K562 (cell line): ENCODE measurements around the gene TFRC. TPM values are rescaled to one million over a fixed set of nuclear protein-coding genes. Genes with fewer than 3 reads are reported as not detected.
"Not testable (repeated sequence)": the region's sequence is repeated elsewhere in the genome, so short reads cannot be mapped to it uniquely, and the experiment has no call there.

Experiments
- ATAC-seq: fragments of 200-7000 bp; cut with Tn5 transposase; 3 replicates; pipeline ENCODE4 v1.9.1; 2020; ENCODE audit warnings: moderate library complexity
- BruUV-seq: library from RNA; stranded (reverse); fragments of 400-500 nt; replicated peaks from 2 replicates; lab custom pipeline; 2021; lab: Mats Ljungman, UMichigan
- CTCF ChIA-PET: fragments of 300-600 bp; formaldehyde crosslinking; extraction: SDS; loops from one replicate; lab custom pipeline; 2021; ENCODE audit warnings: low intra/inter-chr PET ratio; lab: Yijun Ruan, JAX
- POLR2A ChIA-PET: fragments of 300-600, 350-650 bp; sonication (Branson Sonifier 250); formaldehyde crosslinking; extraction: SDS; loops from one replicate; lab custom pipeline; 2021; ENCODE audit warnings: antibody characterized with exemption, inconsistent platforms; lab: Yijun Ruan, JAX
- DNase-seq, 4 experiments: peaks; one replicate each; pipeline versions ENCODE4 v3.0.0 to v3.0.0-alpha.2; 2011 to 2018; ENCODE audit warnings: low spot score in 3 of 4, mixed read lengths in 3 of 4; ENCODE audit errors: extremely low read depth in 1 of 4
- FAIRE-seq: peaks from 2 replicates; lab custom pipeline; 2011; peaks lifted over from hg19 to GRCh38; lab: Jason Lieb, UNC
- H2AFZ ChIP-seq: 2 replicates; pipeline ENCODE4 v1.6.0; 2011; ENCODE audit warnings: low read depth, low read length, control low read depth, inconsistent platforms
- H3K27ac ChIP-seq: fragments of 200-600 bp; 3 replicates; pipeline ENCODE4 v1.8.0; 2011; ENCODE audit warnings: low read depth, mild to moderate bottlenecking, control low read depth, inconsistent platforms, low read length, moderate library complexity, mixed read lengths; ENCODE audit errors: extremely low read depth
- H3K27me3 ChIP-seq, 2 experiments: fragments of 300-600 bp in 1 of 2; 2 replicates in 1 of 2; 3 replicates in 1 of 2; pipeline versions ENCODE4 v1.6.0 to v1.8.0; 2011; ENCODE audit warnings: inconsistent platforms in 2 of 2, low read length in 2 of 2, mild to moderate bottlenecking in 1 of 2, mixed read lengths in 1 of 2, moderate library complexity in 1 of 2; ENCODE audit not compliant: control insufficient read depth in 2 of 2, insufficient read depth in 2 of 2
- H3K36me3 ChIP-seq: fragments of 300-600 bp; 3 replicates; pipeline ENCODE4 v1.8.0; 2011; ENCODE audit warnings: mild to moderate bottlenecking, low read length, inconsistent platforms; ENCODE audit not compliant: control insufficient read depth, insufficient read depth
- H3K4me1 ChIP-seq, 2 experiments: fragments of 200-600 bp in 1 of 2; replicated peaks in 1 of 2; 2 replicates in 1 of 2; 3 replicates in 1 of 2; pipeline versions ENCODE4 v1.5.1 to v1.8.0; 2011; ENCODE audit warnings: inconsistent platforms in 2 of 2, low read length in 2 of 2, mild to moderate bottlenecking in 1 of 2, mixed read lengths in 1 of 2, moderate library complexity in 1 of 2; ENCODE audit not compliant: control insufficient read depth in 2 of 2, insufficient read depth in 2 of 2
- H3K4me2 ChIP-seq: 2 replicates; pipeline ENCODE4 v1.6.1; 2011; ENCODE audit warnings: low read length, control low read depth, inconsistent platforms, mixed read lengths; ENCODE audit not compliant: insufficient read depth
- H3K4me3 ChIP-seq: fragments of 200-600 bp; sonication (generic), shearing (Covaris generic); 2 replicates; pipeline ENCODE4 v1.5.1; 2016; ENCODE audit warnings: control low read depth, inconsistent platforms
- H3K79me2 ChIP-seq: fragments of 200-600 bp; 3 replicates; pipeline ENCODE4 v1.8.0; 2011; ENCODE audit warnings: low read length, inconsistent platforms; ENCODE audit not compliant: control insufficient read depth, insufficient read depth
- H3K9ac ChIP-seq, 2 experiments: 2 replicates each; pipeline versions ENCODE4 v1.6.0 to v1.6.1; 2011; ENCODE audit warnings: low read depth in 2 of 2, low read length in 2 of 2, control low read depth in 1 of 2, inconsistent platforms in 1 of 2, mild to moderate bottlenecking in 1 of 2, mixed read lengths in 1 of 2; ENCODE audit not compliant: insufficient read depth in 1 of 2
- H3K9me1 ChIP-seq: one replicate; pipeline ENCODE4 v1.6.0; 2011; ENCODE audit warnings: inconsistent platforms, mild to moderate bottlenecking, low read length, moderate library complexity; ENCODE audit not compliant: control insufficient read depth, insufficient read depth
- H3K9me3 ChIP-seq: replicated peaks from 2 replicates; pipeline ENCODE4 v1.5.1; 2011; ENCODE audit warnings: low read depth, low read length, inconsistent platforms; ENCODE audit not compliant: control insufficient read depth, insufficient read depth
- H4K20me1 ChIP-seq: replicated peaks from 2 replicates; pipeline ENCODE4 v1.6.1; 2011; ENCODE audit warnings: low read length, inconsistent platforms, mixed read lengths; ENCODE audit not compliant: control insufficient read depth, insufficient read depth
- WGBS: fragments of 100-300 bp; shearing (Covaris generic); methylation state at CpG from one replicate; pipeline ENCODE4 v1.1.6; 2016; ENCODE audit warnings: low coverage, mixed read lengths; ENCODE audit not compliant: insufficient coverage; ENCODE audit errors: missing lambda C conversion rate; 5-methylcytosine and 5-hydroxymethylcytosine counted together
- in situ Hi-C: fragments of 300-500 bp; cut with MboI; formaldehyde crosslinking; loops from 4 replicates; pipeline ENCODE4 v1.15.0; 2018; ENCODE audit warnings: inconsistent platforms, mixed read lengths
- intact Hi-C: fragments of 100-400 bp; cut with micrococcal nuclease; formaldehyde crosslinking; loops from 2 replicates; pipeline ENCODE4 v1.14.2; 2022
- polyA plus RNA-seq, 8 experiments: library from polyadenylated mRNA; depleted of rRNA in 4 of 8; stranded (reverse) in 5 of 8; unstranded in 3 of 8; fragments of >200 nt; fragmentation: Nextera tagmentation in 2 of 8; fragmentation: Illumina TruSeq in 1 of 8; extraction: Ambion mirVana in 2 of 8; extraction: Trizol in 1 of 8; gene quantifications; 2 replicates each; pipeline versions ENCODE4 v1.2.1 to v1.2.3, GENCODE V29; 2011 to 2014; ENCODE audit warnings: inconsistent platforms in 1 of 8, missing spikeins in 1 of 8
- total RNA-seq, 7 experiments: library from RNA; depleted of rRNA in 6 of 7; stranded (reverse); fragments of >200 nt in 6 of 7; fragmentation: Illumina TruSeq in 2 of 7; extraction: Trizol in 2 of 7; gene quantifications; 2 replicates each; pipeline versions ENCODE4 v1.2.1 to v1.2.3, GENCODE V29; 2011 to 2021; ENCODE audit warnings: low replicate concordance in 1 of 7

TFRC gene
- total and polyA plus RNA-seq, 9 of the 15 experiments (the other 6 are each of a cell fraction or from before 2014, with no cell fraction given) = 149 to 679 (median 332) TPM

- in situ Hi-C loops, CTCF ChIA-PET, FAIRE-seq, H3K4me2 ChIP-seq, H3K36me3 ChIP-seq, H4K20me1 ChIP-seq, intact Hi-C loops, H3K9ac ChIP-seq, DNase-seq, H2AFZ ChIP-seq, H3K79me2 ChIP-seq, H3K9me1 ChIP-seq, ATAC-seq, H3K9me3 ChIP-seq, BruUV-seq, H3K27ac ChIP-seq, H3K4me3 ChIP-seq, H3K4me1 ChIP-seq: not testable (repeated sequence)
- 12% methylated on average over 6 of the region's 7 CpGs for WGBS
- H3K27me3 ChIP-seq = peaks cover 20 to 66% of the 10 kb centered on the region in 2 experiments
- POLR2A ChIA-PET = interaction anchor here (0.9 to 1.1 kb wide), 2 partner anchors 11 to 21 kb away, joined by 3 read pairs; no protein-coding TSS in a partner anchor
Measured at GRCh38 chr3:196001240-196001639, 80.7 kb downstream of the TFRC start.

DNA sequence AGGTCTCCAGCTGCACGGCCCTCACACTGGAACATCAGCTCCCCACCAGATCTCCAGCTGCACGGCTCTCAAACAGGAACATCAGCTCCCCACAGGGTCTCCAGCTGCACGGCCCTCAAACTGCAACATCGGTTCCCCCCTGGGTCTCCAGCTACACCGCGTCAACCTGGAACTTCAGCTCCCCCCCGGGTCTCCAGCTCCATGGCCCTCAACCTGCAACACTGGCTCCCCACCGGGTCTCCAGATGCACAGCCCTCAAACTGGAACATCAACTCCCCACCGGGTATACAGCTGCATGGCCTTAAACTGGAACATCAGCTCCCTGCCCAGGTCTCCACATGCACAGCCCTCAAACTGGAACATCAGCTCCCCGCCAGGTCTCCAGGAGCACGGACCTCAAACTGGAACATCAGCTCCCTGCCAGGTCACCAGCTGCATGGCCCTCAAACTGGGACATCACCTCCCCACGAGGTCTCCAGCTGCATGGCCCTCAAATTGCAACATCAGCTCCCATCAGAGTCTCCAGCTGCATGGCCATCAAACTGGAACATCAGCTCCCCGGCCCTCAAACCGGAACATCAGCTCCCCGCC is 81.4 kb downstream of the TFRC start:
- not testable (repeated sequence) for H3K4me2 ChIP-seq

More for the DNA sequence above, 81.4 kb downstream of the TFRC start:
- H3K9me1 ChIP-seq, CTCF ChIA-PET, in situ Hi-C loops, ATAC-seq, DNase-seq, H3K27ac ChIP-seq, H3K4me3 ChIP-seq, H3K4me1 ChIP-seq, H2AFZ ChIP-seq, intact Hi-C loops, FAIRE-seq, H3K9me3 ChIP-seq, H3K36me3 ChIP-seq, H3K9ac ChIP-seq, H4K20me1 ChIP-seq, BruUV-seq, H3K79me2 ChIP-seq: not testable (repeated sequence)
- peaks cover 20 to 66% of the 10 kb centered on the region in 2 experiments for H3K27me3 ChIP-seq
- 10% methylated on average over 12 of the region's 15 CpGs for WGBS
- POLR2A ChIA-PET = interaction anchor here (1.1 kb wide), 1 partner anchor 22 kb away, joined by 3 read pairs; no protein-coding TSS in a partner anchor
